Measurements from ENCODE around the gene MCCD1. TPM values are rescaled to one million over a fixed set of nuclear protein-coding genes. Genes with fewer than 3 reads are reported as not detected.
A peak's percentile ranks its signal among the peaks of the same experiment; 100 is the strongest.

MCCD1 gene
- polyA plus RNA-seq, 2 of the 4 experiments (the other 2 are of a cell fraction): not detected

DNA sequence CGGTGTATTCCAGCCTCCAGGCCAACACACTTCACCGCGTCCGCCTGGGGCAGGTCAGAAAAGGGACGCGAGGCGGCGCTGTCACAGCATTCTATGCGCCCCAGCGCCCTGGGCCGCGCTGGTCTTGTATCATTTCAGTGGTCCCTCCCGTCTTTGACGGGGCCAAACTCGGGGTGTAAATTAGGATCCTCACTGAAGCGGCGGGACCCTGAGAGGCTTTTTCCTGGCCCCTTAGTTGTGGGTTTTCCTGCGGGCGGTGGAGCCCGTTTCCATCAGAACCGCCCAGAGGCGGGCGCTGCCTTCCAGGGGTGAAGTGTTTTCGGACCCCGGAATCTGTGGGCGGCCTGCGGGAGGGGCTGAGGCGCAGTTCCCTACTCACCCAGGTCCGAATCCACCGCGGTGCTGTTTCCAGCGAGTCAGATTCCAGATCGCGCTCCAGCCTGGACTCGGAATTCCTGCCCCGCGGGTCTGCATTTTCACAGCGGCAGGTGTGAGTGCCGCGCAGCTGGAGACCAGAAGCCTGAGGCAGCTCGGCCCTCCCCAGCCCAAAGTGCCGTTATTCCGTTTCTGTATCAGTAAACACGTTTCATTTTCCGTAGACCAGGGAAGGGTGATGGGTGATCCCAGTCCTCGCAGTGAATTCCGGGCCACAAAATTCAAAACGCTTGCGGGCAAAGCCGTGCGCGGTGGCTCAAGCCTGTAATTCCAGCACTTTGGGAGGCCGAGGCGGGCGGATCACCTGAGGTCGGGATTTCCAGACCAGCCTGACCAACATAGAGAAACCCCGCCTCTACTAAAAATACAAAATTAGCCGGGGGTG lies 34.7 kb upstream of the MCCD1 start:
- CTCF ChIA-PET: interaction anchor here (0.6 to 2.2 kb wide), 18 partner anchors 8 to 105 kb away, joined by 3 to 11 read pairs (median 4); partner anchors contain the start of genes ATP6V1G2, DDX39B, LST1 and MCCD1
- H3K27ac ChIP-seq: peak overlapping the region; percentile 72 to 90
- peak overlapping the region; percentile 56 for H3K4me3 ChIP-seq
- peak overlapping the region; percentile 78 for H3K4me2 ChIP-seq
- FAIRE-seq: no peak
- no peaks in the 10 kb centered on the region for H3K9me3 ChIP-seq
- WGBS (ENCODE audit: missing lambda C conversion rate): 1% methylated on average over 31 of the region's 58 CpGs
- TF ChIP-seq, protein P1, sequence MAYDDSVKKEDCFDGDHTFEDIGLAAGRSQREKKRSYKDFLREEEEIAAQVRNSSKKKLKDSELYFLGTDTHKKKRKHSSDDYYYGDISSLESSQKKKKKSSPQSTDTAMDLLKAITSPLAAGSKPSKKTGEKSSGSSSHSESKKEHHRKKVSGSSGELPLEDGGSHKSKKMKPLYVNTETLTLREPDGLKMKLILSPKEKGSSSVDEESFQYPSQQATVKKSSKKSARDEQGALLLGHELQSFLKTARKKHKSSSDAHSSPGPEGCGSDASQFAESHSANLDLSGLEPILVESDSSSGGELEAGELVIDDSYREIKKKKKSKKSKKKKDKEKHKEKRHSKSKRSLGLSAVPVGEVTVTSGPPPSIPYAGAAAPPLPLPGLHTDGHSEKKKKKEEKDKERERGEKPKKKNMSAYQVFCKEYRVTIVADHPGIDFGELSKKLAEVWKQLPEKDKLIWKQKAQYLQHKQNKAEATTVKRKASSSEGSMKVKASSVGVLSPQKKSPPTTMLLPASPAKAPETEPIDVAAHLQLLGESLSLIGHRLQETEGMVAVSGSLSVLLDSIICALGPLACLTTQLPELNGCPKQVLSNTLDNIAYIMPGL (CRISPR knock-in tag; IDR thresholded peaks at IDR 0.05; ENCODE audit: borderline replicate concordance): no peak
- TF ChIP-seq SMC3 (IDR thresholded peaks at IDR 0.05) (peak; percentile 41; the same call in 1 of the 3 replicates), HOXB13 (CRISPR knock-in tag; IDR thresholded peaks at IDR 0.05; ENCODE audit: low read depth) (no peak), RAD21 (conservative IDR thresholded peaks at IDR 0.05 in 1 of 2, IDR thresholded peaks at IDR 0.05 in 1 of 2) (peak; percentile 61 to 65), ZFP36 (IDR thresholded peaks at IDR 0.05; ENCODE audit: borderline replicate concordance, partially characterized antibody) (no peak), NPAS2 (CRISPR knock-in tag; IDR thresholded peaks at IDR 0.05; ENCODE audit: borderline replicate concordance) (no peak), POLR2A (IDR thresholded peaks at IDR 0.05; ENCODE audit: low read length) (no peak), TP53 (CRISPR knock-in tag; IDR thresholded peaks at IDR 0.05) (no peak), JUN (IDR thresholded peaks at IDR 0.05) (0 out of 5 replicates have a peak, but pooled peaks of 1 of the 2 experiments have one; percentile 19), RFX5 (IDR thresholded peaks at IDR 0.05) (no peak), HEYL (CRISPR knock-in tag; IDR thresholded peaks at IDR 0.05) (no peak), MAZ (IDR thresholded peaks at IDR 0.05; ENCODE audit: borderline replicate concordance, low read depth, low read length) (no peak), ESRRA (IDR thresholded peaks at IDR 0.05; ENCODE audit: borderline replicate concordance, low read length) (no peak)
- TF ChIP-seq, protein P2, sequence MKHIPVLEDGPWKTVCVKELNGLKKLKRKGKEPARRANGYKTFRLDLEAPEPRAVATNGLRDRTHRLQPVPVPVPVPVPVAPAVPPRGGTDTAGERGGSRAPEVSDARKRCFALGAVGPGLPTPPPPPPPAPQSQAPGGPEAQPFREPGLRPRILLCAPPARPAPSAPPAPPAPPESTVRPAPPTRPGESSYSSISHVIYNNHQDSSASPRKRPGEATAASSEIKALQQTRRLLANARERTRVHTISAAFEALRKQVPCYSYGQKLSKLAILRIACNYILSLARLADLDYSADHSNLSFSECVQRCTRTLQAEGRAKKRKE (CRISPR knock-in tag; IDR thresholded peaks at IDR 0.05; ENCODE audit: low read depth): no peak
- TF ChIP-seq, protein P3, sequence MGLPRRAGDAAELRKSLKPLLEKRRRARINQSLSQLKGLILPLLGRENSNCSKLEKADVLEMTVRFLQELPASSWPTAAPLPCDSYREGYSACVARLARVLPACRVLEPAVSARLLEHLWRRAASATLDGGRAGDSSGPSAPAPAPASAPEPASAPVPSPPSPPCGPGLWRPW (IDR thresholded peaks at IDR 0.05): no peak
- TF ChIP-seq, protein P4, sequence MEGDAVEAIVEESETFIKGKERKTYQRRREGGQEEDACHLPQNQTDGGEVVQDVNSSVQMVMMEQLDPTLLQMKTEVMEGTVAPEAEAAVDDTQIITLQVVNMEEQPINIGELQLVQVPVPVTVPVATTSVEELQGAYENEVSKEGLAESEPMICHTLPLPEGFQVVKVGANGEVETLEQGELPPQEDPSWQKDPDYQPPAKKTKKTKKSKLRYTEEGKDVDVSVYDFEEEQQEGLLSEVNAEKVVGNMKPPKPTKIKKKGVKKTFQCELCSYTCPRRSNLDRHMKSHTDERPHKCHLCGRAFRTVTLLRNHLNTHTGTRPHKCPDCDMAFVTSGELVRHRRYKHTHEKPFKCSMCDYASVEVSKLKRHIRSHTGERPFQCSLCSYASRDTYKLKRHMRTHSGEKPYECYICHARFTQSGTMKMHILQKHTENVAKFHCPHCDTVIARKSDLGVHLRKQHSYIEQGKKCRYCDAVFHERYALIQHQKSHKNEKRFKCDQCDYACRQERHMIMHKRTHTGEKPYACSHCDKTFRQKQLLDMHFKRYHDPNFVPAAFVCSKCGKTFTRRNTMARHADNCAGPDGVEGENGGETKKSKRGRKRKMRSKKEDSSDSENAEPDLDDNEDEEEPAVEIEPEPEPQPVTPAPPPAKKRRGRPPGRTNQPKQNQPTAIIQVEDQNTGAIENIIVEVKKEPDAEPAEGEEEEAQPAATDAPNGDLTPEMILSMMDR (IDR thresholded peaks at IDR 0.05): peak; percentile 65
- TF ChIP-seq, protein P5, sequence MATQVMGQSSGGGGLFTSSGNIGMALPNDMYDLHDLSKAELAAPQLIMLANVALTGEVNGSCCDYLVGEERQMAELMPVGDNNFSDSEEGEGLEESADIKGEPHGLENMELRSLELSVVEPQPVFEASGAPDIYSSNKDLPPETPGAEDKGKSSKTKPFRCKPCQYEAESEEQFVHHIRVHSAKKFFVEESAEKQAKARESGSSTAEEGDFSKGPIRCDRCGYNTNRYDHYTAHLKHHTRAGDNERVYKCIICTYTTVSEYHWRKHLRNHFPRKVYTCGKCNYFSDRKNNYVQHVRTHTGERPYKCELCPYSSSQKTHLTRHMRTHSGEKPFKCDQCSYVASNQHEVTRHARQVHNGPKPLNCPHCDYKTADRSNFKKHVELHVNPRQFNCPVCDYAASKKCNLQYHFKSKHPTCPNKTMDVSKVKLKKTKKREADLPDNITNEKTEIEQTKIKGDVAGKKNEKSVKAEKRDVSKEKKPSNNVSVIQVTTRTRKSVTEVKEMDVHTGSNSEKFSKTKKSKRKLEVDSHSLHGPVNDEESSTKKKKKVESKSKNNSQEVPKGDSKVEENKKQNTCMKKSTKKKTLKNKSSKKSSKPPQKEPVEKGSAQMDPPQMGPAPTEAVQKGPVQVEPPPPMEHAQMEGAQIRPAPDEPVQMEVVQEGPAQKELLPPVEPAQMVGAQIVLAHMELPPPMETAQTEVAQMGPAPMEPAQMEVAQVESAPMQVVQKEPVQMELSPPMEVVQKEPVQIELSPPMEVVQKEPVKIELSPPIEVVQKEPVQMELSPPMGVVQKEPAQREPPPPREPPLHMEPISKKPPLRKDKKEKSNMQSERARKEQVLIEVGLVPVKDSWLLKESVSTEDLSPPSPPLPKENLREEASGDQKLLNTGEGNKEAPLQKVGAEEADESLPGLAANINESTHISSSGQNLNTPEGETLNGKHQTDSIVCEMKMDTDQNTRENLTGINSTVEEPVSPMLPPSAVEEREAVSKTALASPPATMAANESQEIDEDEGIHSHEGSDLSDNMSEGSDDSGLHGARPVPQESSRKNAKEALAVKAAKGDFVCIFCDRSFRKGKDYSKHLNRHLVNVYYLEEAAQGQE (IDR thresholded peaks at IDR 0.05): no peak
- TF ChIP-seq, protein P6, sequence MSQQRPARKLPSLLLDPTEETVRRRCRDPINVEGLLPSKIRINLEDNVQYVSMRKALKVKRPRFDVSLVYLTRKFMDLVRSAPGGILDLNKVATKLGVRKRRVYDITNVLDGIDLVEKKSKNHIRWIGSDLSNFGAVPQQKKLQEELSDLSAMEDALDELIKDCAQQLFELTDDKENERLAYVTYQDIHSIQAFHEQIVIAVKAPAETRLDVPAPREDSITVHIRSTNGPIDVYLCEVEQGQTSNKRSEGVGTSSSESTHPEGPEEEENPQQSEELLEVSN (IDR thresholded peaks at IDR 0.05; ENCODE audit: borderline replicate concordance, low read depth): no peak
- DNase-seq (ENCODE audit: low read depth in 1 of 2, low spot score in 1 of 2): peak; percentile 67 to 70
- peak; percentile 74 to 84 for ATAC-seq
- POLR2A ChIA-PET: interaction anchor here (1.5 to 1.6 kb wide), 2 partner anchors 47 to 104 kb away, joined by 3 to 8 read pairs; partner anchors contain the start of gene DDX39B
- peaks cover 10% of the 10 kb centered on the region; the same call in 2 of the 3 replicates for H3K4me1 ChIP-seq

All from A549 (cell line).